GM18508 (cell line): Measurements from ENCODE around the gene PLCL1.
A peak's percentile ranks its signal among the peaks of the same experiment; 100 is the strongest.

Source experiments
- ATAC-seq: cut with Tn5 transposase; IDR thresholded peaks from one replicate; pipeline ENCODE4 v1.9.1; 2021; ENCODE audit warnings: moderate number of reproducible peaks; ENCODE audit not compliant: insufficient read depth, unreplicated experiment

The PLCL1 gene

DNA sequence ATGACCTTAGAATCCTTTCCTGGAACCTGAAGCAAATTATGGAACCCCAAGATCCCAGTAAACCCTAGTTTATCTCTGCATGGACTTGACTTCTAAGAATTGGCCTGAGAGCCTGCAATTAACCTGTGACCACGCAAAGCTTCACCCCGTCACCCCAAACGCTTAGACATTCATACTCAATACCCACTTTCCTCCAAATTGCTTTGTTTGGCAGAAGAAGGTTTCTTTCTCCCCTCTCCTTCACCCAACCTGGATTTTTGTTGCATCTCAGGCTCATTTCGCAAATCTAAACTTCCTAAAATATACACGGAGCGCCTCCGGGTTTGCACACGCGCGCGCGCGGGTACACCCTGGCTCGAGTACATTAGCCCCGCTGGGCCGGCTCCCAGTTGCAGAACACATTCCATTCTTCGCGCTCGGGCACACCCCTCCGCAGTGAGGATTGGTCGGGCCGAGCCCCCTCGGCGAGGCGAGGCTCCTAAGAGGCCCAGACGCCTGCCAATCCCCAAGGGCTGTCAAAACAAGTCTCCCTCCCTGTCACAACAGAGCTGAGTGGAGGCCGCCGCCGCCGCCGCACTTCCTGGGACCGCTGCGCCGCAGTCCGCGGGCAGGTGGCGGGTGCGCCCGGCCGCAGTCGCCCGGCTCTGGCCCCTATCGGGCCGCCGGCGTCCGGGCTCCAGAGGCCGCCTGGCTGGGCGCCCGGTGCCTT is at the start of gene PLCL1:
Gene PLCL1, plus strand, starts transcription at position 545 of the 709 bp plus-strand sequence.
- peak; percentile 97 for ATAC-seq

DNA sequence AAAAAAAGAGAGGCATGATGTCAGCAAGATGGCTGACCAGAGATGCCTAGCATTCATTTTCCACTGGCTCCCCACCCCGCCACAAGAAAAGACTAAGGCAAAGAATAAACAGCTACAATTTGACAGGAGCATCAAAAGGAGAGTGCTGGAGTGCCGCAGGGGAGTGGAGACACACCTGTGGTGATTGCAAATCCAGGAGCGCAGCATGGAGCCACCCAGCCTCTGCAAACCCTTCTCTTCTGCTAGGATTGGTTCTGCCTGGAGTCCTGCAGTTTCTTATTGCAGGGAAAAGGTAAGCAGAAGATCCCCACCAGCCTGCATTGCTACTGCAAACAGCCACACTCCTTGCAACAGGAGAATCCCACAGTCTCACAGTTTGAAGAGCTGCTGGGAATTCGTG is 45.4 kb upstream of the PLCL1 start:
- no peak for ATAC-seq

DNA sequence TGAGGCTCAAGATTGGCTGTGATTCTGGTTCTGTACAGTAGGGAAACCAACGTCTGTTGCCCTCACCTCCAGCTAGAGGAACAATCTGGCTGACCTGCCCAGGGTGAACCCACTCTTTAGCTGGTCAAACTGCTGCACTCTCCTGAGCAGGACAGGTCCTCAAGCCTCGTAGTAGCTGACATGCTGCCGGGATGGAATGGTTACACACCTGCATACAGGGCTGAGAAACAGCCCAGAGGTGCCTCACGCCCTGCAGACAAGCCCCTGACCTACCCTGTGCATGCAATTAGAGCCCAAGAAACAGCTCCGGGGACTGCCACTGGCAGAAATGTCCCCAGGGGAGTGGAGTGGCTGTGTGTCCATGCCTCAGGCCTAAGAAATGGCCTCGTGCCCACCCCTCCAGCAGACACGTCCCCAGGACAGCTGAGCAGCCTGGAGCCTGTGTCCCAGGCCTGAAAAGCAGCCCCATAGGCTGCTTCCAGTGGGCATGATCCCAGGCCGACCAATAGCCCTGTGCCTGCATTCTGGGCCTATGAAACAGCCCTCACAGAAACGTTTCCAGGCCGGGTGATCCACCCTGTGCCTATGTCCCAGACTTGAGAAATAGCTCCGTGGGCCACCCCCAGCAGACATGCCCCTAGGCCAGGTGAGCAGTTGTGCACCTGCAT is 44.6 kb upstream of the PLCL1 start:
- no peak for ATAC-seq

GRCh38 chr2:197760293-197760657 is 44.1 kb upstream of the PLCL1 start:
- ATAC-seq = no peak

GRCh38 chr2:197777823-197778407 is 26.5 kb upstream of the PLCL1 start:
- ATAC-seq = no peak

DNA sequence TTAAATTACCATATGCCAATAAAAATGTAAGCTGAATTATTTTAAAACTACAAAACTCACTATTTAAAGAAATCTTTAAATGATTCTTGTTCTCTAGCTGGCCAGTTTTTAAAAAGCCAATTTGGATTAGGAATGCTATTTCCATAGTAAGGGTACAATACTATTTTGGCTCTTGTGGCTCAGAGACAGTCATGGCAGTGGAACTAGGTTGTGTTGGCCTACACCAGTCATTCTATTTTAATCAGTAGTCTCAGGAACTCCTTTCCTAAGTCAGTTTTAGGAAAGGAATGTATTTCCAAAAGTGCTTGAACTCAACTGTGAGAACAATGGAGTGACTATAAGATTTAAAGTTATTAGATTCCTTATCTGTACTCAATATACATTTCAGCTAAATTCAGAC is 25.1 kb upstream of the PLCL1 start:
- no peak for ATAC-seq

DNA sequence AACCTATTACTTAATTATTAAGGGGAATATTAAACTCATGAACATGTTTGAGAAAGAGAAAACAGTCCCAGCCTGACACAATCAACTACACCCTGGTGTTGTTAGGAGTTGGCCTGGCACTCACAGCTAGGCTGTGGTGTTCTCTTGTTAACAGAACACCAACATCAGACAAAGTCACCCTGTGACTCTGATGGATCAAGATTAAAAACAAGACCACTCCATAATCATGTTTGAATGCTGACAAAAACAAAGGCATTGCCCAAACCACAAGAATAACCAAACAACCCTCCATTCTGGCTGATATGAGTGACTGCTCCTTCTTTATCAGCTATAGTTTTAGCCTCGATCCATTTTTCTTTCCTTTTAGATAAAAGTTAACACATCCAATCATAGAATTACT is 22.3 kb upstream of the PLCL1 start:
- no peak for ATAC-seq

DNA sequence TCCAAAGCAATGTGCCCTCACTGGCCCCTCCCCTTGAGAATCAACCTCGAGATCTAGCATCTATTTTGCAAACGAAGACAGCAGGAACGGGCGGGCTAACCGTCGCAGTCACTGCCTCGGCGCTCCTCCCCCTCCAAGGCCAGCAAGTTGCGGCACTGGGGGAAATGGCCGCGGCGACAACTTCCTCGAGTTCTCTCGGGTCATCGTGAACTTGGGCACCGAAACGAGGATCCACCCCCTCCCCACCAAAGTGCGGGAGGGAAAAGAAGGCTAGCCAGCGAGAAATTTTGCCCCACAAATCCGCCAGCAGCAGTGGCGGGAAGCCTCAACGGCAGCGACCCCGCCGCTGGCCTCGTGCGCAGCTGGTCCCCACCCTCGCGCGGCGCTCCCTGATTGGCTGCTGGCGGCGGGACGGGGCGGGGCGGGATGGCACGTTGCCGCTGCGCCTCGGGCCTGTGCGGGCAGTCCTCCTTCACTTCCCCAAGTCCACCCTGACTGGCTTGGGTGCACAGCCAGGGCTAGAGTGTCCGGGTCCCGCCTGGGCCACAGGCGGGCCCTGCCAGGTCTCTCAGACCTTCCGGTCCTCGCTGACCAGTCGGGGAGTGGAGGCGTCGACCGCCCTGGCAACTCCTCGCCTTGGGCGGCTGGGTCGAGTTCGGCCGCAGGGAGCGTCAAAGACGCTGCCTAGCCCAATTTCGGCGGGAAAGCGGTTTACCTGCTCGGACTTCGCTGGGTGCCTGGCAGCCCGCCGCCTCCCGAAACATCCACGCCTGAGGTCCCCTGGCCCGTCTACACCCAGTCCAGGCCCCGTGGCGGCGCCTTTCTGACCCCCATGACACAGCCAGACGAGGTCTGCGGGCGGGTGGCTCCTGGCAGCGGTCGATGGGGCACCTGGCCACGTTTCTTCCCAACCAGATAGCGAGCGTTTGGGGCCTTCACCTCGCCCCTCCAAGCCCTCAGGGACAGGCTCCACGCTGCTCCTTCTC is 19.1 kb upstream of the PLCL1 start, which contains the start of gene BOLL:
Gene BOLL, minus strand, starts transcription at position 364 of the 986 bp plus-strand sequence. CDS start 3,469 bp downstream, outside the sequence.
- ATAC-seq = no peak

- no peak for ATAC-seq
These were observed 18.1 kb upstream of the PLCL1 start for GRCh38 chr2:197786010-197786877.

DNA sequence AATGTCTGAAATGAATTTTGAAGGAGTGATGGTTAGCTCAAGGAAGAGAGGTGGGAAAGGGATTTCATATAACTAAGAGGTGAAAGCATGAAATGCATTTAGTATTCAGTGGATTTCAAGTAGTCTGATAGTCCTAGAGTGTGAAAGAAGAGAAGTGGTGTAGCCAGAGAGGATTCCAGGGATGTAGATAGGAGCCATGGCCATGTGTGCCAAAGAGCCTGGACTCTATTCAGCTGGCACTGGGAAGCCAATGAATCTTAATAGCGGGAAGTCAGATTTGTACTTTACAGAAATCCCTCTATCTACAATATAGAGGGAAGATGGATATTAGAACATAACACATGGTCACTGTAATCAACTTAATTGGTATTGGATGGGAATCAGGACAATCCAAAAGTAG is 10.9 kb upstream of the PLCL1 start:
- no peak for ATAC-seq

- no peak for ATAC-seq
These were observed 9.1 kb upstream of the PLCL1 start for GRCh38 chr2:197795277-197795676.

GRCh38 chr2:197798187-197798586 is 6.2 kb upstream of the PLCL1 start:
- no peak for ATAC-seq

DNA sequence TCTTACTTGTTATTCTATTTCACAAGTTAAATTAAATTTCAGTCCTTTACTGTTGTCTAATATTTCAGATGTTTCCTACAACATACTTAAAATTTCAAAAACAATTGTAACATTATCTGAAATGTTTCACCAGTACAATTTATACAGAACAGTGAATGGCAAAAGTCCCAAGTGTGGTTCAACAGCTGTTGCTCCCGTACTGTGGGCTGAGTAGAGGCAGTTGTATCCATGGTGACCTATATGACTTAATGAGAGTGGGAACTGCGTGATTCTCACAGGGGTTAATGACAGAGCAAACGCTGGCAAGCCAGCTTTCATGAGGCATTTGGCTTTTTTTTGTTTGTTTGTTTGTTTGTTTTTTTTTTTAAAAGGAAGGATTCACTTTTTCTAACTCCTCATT is 5.3 kb upstream of the PLCL1 start:
- ATAC-seq = no peak

GRCh38 chr2:197800091-197800490 is 4.3 kb upstream of the PLCL1 start:
- no peak for ATAC-seq

DNA sequence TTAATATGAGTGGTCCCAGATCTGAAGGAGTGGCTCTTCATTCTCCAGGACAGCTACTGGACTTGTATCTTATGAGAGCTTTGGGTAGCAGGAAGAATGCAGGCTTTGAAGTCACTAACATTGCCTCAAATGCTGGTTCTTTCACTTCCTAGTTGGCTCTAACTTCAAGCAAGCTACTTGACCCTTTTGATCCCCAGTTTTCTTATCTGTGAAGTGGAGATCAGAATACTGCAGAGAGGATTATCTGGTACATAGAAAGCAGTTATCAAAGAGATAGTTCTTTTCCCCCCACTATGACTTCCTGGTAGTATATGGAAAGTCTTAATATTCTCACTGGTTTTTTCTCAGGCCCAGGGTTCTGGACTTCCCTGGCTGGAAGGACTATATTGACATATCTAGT is 3.4 kb upstream of the PLCL1 start:
- no peak for ATAC-seq

DNA sequence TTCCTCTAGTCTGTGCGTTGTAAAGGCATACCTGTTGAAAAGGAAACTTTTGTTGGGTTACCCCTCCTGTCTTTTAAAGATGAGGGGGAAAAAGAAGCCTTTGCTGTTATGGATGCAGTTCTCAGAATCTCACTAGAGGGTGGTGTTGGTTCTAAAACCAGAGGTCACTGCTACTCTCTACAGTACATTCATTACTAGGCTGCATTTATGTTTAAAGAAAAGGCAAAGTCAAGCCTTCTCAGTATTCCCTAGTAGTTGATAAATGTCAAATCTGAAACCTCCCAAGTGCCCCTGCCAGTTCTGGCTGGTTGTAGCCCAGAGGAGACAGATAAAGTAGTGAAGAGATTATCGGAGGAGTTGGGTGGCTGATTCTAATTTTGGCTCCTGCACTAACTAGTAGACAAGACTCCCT is 1.4 kb upstream of the PLCL1 start:
- ATAC-seq = peak; percentile 35

DNA sequence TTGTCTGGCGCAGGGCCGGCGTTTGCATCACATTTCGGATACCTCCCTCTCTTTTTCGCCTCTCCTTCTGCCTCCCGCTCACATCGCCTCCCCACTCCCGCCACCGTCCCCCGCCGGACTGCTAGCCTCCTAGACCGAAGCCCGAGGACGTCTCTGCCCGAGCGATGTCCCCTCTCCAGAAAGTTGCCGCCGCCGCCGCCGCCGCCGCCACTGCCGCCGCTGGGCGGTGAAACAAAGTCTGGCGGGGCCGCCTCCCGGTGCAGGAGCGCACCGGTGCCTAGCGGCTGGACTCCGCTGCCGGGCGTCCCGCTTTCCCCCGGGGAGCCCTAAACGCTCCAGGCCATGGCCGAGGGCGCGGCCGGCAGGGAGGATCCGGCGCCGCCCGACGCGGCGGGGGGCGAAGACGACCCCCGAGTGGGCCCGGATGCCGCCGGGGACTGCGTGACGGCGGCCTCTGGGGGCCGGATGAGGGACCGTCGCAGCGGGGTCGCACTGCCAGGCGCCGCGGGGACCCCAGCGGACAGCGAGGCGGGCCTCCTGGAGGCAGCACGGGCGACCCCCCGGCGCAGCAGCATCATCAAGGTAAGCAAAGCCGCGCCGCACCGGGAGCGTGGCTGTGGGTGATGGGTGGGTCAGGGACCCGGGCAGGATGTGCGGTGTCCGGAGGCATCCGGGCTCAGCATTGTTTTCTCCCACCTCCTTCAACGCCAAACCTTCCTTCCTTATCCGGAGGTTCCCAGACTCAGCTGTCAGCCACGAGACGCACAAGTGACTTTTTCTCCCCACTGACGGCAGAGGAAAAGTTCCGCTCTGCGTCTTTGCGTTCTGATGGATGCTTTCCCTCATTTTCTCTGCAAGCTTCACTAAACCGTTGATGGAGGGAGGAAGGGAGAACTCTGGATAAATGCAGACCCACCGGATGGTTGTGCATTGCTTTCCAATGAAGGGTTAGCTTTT is 643 bp downstream of the PLCL1 start:
- ATAC-seq = peak; percentile 6
